GM18520 (cell line): ENCODE measurements around the gene ANAPC7.
"Not testable (repeated sequence)": the region's sequence is repeated elsewhere in the genome, so short reads cannot be mapped to it uniquely, and the experiment has no call there.

ENCODE experiments used
- ATAC-seq: cut with Tn5 transposase; IDR thresholded peaks from one replicate; pipeline ENCODE4 v1.9.1; 2021; ENCODE audit not compliant: unreplicated experiment

Gene ANAPC7

GRCh38 chr12:110378131-110378790, 25.2 kb downstream of the ANAPC7 start:
- not testable (repeated sequence) for ATAC-seq

- ATAC-seq, result no peak
These were observed 29.4 kb downstream of the ANAPC7 start for GRCh38 chr12:110373962-110374611.

GRCh38 chr12:110373425-110373824, 30.1 kb downstream of the ANAPC7 start:
- no peak for ATAC-seq

- ATAC-seq, result no peak
These were observed 30.5 kb downstream of the ANAPC7 start for GRCh38 chr12:110373025-110373424.

GRCh38 chr12:110372056-110372425, 31.5 kb downstream of the ANAPC7 start:
- ATAC-seq, result no peak

GRCh38 chr12:110371408-110372055, 32.0 kb downstream of the ANAPC7 start:
- no peak for ATAC-seq

GRCh38 chr12:110370732-110371231, 32.7 kb downstream of the ANAPC7 start:
- no peak for ATAC-seq

- no peak for ATAC-seq
These were observed 33.5 kb downstream of the ANAPC7 start for GRCh38 chr12:110369992-110370391.

GRCh38 chr12:110367181-110367864, 36.2 kb downstream of the ANAPC7 start:
- no peak for ATAC-seq

- no peak for ATAC-seq
These were observed 37.0 kb downstream of the ANAPC7 start for GRCh38 chr12:110366321-110367142.

- ATAC-seq, result no peak
These were observed 37.8 kb downstream of the ANAPC7 start for GRCh38 chr12:110365489-110366320.

GRCh38 chr12:110361216-110361615, 42.3 kb downstream of the ANAPC7 start:
- no peak for ATAC-seq

GRCh38 chr12:110358384-110359097, 45.0 kb downstream of the ANAPC7 start:
- ATAC-seq, result not testable (repeated sequence)

- no peak for ATAC-seq
These were observed 48.4 kb downstream of the ANAPC7 start for GRCh38 chr12:110355073-110355472.

GRCh38 chr12:110354172-110354780, 49.2 kb downstream of the ANAPC7 start:
- no peak for ATAC-seq

- ATAC-seq, result no peak
These were observed 50.1 kb downstream of the ANAPC7 start for GRCh38 chr12:110353211-110353965.

- no peak for ATAC-seq
These were observed 51.1 kb downstream of the ANAPC7 start for GRCh38 chr12:110352401-110352800.

- ATAC-seq, result no peak
These were observed 52.4 kb downstream of the ANAPC7 start for GRCh38 chr12:110351119-110351518.
